A204.1 (cell line): ENCODE results near the gene GPC2.

Experiments used
- FAIRE-seq: peaks from 2 replicates; lab custom pipeline; 2012; peaks lifted over from hg19 to GRCh38; lab: Jason Lieb, UNC

GPC2 gene

GRCh38 chr7:100119970-100120732 lies 57.0 kb downstream of the GPC2 start:
- FAIRE-seq = no peak
